WTC11 (cell line): ENCODE results near the gene EDN3.

Source experiments
- CTCF ChIP-seq: fragments of 200-600 bp; IDR thresholded peaks from 2 replicates; pipeline ENCODE4 v1.8.0; 2022; ENCODE audit warnings: antibody characterized with exemption
- E2F1 ChIP-seq: sonication (generic); formaldehyde crosslinking; IDR thresholded peaks from 2 replicates; pipeline ENCODE4 v1.8.0; 2022; ENCODE audit warnings: mild to moderate bottlenecking, missing genetic modification reagents
- NFYB ChIP-seq: sonication (generic); formaldehyde crosslinking; conservative IDR thresholded peaks from 2 replicates; pipeline ENCODE4 v1.8.0; 2022; ENCODE audit warnings: low read depth, missing genetic modification reagents
- NR2C2 ChIP-seq: sonication (generic); formaldehyde crosslinking; IDR thresholded peaks from 2 replicates; pipeline ENCODE4 v1.8.0; 2022; ENCODE audit warnings: mild to moderate bottlenecking, missing genetic modification reagents
- TEAD4 ChIP-seq: sonication (generic); formaldehyde crosslinking; IDR thresholded peaks from 2 replicates; pipeline ENCODE4 v1.8.0; 2022; ENCODE audit warnings: mild to moderate bottlenecking, missing genetic modification reagents
- ZNF423 ChIP-seq: fragments of 250-450 bp; sonication (Bioruptor Pico); IDR thresholded peaks from 2 replicates; pipeline ENCODE4 v2.1.2; 2022; ENCODE audit warnings: mild to moderate bottlenecking, moderate library complexity

- no peak for TF ChIP-seq NR2C2 (CRISPR knock-in tag)
- no peak for TF ChIP-seq NFYB
- TF ChIP-seq CTCF = no peak
- no peak for TF ChIP-seq E2F1 (CRISPR knock-in tag)
- no peak for TF ChIP-seq TEAD4 (CRISPR knock-in tag)
- no peak for TF ChIP-seq ZNF423 (CRISPR knock-in tag)
These were observed 46.6 kb upstream of the EDN3 start for GRCh38 chr20:59253779-59254319.
